HL-60 (cell line): ENCODE data around the gene TNRC18.

Experiments used
- DNase-seq, 2 experiments: peaks; one replicate each; pipeline ENCODE4 v3.0.0-alpha.2; 2010 to 2020; ENCODE audit warnings: low read depth in 1 of 2, low spot score in 1 of 2
- H3K27ac ChIP-seq: fragments of 250-450 bp; sonication (Bioruptor Pico); replicated peaks from 2 replicates; pipeline ENCODE4 v1.5.1; 2020; ENCODE audit warnings: mild to moderate bottlenecking, moderate library complexity
- H3K27me3 ChIP-seq: fragments of 250-450 bp; sonication (Bioruptor Pico); 2 replicates; pipeline ENCODE4 v1.5.1; 2021; ENCODE audit warnings: mild to moderate bottlenecking, moderate library complexity; ENCODE audit not compliant: insufficient read depth, poor library complexity, severe bottlenecking
- H3K4me3 ChIP-seq: replicated peaks from 2 replicates; pipeline ENCODE4 v1.5.1; 2011; ENCODE audit warnings: mild to moderate bottlenecking, control low read depth, low read length; ENCODE audit not compliant: insufficient read depth
- GABPA ChIP-seq: IDR thresholded peaks from 2 replicates; pipeline ENCODE4 v1.6.1; 2012; ENCODE audit warnings: low read depth
- POLR2AphosphoS5 ChIP-seq: IDR thresholded peaks from 2 replicates; pipeline ENCODE4 v1.6.1; 2012; ENCODE audit warnings: low read depth
- SPI1 ChIP-seq: IDR thresholded peaks from 2 replicates; pipeline ENCODE4 v1.6.1; 2012; ENCODE audit warnings: low read depth, mild to moderate bottlenecking, borderline replicate concordance
- TF ChIP-seq, protein P1 (sequence below): IDR thresholded peaks from 2 replicates; pipeline ENCODE4 v1.6.1; 2012; ENCODE audit warnings: low read depth; ENCODE audit not compliant: insufficient replicate concordance
- TF ChIP-seq, protein P2 (sequence below): IDR thresholded peaks from one replicate; pipeline ENCODE4 v1.5.1; 2011; ENCODE audit warnings: low read length, control low read depth, inconsistent platforms; ENCODE audit not compliant: insufficient read depth

Gene TNRC18

DNA sequence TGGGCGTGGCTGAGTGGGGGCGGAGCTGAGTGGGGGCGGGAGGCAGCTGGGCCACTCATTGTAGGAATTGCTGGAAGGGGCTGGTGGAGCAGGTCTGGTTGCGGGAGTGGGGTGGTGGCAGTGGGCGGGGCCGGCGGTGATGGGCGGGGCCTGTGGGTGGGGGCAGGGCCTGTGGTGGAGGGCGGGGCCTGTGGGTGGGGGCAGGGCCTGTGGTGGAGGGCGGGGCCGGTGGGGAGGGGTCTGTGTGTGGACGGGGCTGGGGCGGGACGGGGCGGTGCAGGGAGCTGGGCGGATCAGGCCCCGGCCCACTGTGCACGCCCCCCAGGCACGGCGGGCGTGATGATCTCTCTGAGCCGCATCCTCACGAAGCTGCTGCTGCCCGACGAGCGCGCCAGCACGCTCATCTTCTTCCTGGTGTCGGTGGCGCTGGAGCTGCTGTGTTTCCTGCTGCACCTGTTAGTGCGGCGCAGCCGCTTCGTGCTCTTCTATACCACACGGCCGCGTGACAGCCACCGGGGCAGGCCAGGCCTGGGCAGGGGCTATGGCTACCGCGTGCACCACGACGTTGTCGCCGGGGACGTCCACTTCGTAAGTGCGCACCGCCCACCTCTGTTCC, 126.9 kb downstream of the TNRC18 start:
- H3K4me3 ChIP-seq = peak overlapping the region; percentile 12; the same call in 1 of the 2 replicates
- TF ChIP-seq GABPA = no peak
- TF ChIP-seq, protein P1, sequence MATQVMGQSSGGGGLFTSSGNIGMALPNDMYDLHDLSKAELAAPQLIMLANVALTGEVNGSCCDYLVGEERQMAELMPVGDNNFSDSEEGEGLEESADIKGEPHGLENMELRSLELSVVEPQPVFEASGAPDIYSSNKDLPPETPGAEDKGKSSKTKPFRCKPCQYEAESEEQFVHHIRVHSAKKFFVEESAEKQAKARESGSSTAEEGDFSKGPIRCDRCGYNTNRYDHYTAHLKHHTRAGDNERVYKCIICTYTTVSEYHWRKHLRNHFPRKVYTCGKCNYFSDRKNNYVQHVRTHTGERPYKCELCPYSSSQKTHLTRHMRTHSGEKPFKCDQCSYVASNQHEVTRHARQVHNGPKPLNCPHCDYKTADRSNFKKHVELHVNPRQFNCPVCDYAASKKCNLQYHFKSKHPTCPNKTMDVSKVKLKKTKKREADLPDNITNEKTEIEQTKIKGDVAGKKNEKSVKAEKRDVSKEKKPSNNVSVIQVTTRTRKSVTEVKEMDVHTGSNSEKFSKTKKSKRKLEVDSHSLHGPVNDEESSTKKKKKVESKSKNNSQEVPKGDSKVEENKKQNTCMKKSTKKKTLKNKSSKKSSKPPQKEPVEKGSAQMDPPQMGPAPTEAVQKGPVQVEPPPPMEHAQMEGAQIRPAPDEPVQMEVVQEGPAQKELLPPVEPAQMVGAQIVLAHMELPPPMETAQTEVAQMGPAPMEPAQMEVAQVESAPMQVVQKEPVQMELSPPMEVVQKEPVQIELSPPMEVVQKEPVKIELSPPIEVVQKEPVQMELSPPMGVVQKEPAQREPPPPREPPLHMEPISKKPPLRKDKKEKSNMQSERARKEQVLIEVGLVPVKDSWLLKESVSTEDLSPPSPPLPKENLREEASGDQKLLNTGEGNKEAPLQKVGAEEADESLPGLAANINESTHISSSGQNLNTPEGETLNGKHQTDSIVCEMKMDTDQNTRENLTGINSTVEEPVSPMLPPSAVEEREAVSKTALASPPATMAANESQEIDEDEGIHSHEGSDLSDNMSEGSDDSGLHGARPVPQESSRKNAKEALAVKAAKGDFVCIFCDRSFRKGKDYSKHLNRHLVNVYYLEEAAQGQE = no peak
- TF ChIP-seq, protein P2, sequence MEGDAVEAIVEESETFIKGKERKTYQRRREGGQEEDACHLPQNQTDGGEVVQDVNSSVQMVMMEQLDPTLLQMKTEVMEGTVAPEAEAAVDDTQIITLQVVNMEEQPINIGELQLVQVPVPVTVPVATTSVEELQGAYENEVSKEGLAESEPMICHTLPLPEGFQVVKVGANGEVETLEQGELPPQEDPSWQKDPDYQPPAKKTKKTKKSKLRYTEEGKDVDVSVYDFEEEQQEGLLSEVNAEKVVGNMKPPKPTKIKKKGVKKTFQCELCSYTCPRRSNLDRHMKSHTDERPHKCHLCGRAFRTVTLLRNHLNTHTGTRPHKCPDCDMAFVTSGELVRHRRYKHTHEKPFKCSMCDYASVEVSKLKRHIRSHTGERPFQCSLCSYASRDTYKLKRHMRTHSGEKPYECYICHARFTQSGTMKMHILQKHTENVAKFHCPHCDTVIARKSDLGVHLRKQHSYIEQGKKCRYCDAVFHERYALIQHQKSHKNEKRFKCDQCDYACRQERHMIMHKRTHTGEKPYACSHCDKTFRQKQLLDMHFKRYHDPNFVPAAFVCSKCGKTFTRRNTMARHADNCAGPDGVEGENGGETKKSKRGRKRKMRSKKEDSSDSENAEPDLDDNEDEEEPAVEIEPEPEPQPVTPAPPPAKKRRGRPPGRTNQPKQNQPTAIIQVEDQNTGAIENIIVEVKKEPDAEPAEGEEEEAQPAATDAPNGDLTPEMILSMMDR = no peak
- TF ChIP-seq POLR2AphosphoS5 = no peak
- TF ChIP-seq SPI1 = no peak
- H3K27ac ChIP-seq = no peak overlapping the region
- DNase-seq = peak; percentile 25 to 36
- peaks cover 11% of the 10 kb centered on the region for H3K27me3 ChIP-seq

DNA sequence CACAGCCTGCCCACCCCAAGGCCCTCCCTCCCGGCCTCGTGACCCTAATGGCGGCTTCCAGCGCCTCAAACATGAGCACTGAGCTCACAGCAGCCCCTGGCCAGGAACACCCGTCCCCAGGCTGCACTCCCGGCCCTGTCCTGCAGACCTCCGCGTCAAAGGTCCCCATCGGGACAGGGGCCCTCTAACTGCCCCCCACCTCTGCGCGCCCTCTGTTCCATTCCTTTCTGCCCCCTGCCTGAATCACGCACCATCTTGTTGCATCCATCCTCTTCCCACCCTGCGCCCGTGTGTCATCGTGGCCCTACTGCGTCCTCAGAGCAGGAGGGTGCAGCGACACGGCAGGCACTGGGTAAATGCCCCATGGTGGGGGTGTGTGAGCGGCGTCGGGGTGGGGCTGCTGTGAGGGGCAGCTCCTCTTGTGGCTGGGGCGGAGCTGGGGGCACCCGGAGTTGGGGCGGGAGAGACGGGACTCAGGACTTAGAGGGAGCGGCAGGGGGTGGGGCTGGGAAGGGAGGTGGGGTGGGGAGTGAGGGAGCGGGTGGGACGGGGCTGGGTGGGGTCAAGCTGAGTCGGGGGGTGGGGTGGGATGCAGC, 127.5 kb downstream of the TNRC18 start:
- H3K4me3 ChIP-seq = no peak overlapping the region
- H3K27me3 ChIP-seq = peaks cover 11% of the 10 kb centered on the region
- H3K27ac ChIP-seq = no peak overlapping the region
- DNase-seq = no peak
- TF ChIP-seq POLR2AphosphoS5 (no peak), SPI1 (no peak), GABPA (no peak)
- TF ChIP-seq, protein P2 = no peak
- TF ChIP-seq, protein P1 = no peak

DNA sequence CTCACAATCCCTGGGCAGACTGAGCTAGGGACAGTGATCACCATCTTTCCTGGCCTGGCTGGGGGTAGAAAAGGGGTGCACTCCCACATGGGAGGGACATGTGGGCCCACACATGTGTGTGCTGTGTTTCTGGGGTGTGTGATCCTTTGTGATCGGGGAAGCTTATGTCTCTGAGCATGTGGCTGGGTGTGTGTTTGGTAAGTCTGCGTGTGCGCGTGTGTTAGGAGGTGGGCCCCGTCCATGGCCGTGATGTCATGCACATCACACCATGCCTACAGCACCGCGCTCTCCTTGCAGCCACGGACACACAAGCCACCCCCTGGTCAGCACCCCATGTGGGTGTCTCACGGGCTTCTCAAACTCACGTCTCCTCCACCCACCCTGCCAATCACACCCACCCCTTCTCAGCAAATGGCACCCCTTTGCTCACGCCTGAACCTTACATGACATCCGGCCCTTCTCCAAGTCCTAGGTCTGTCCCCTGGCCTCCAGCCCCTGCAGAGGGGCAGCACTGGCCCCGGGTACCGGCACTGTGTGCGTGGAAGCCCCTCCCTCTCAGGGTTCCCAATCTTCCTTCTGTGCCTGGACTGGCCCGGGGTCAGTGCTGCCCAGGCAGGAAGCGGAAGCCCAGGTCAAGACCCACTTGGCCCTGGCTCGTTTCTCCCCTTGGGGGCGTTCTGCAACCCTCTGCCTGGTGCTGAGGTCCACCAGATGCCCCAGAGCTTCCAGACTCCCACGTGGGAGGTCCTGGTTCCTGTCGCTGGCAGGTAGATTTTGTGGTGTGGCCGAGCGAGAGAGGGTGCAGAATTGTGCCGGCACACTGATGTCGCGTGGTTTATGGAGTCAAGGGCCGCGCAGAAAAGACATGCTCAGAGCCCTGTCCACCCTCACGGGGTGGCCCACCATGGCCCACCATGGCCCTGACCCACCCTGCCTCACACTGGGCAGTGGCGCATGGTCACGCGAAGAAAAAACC, 128.3 kb downstream of the TNRC18 start:
- no peak for DNase-seq
- TF ChIP-seq POLR2AphosphoS5 (no peak), SPI1 (no peak), GABPA (no peak)
- TF ChIP-seq, protein P2 = no peak
- TF ChIP-seq, protein P1 = no peak
- H3K27ac ChIP-seq = no peak overlapping the region
- peaks cover 8% of the 10 kb centered on the region for H3K27me3 ChIP-seq
- H3K4me3 ChIP-seq = no peak overlapping the region
